B cell (primary cell): ENCODE results near the gene ST8SIA6. TPM values are rescaled to one million over a fixed set of nuclear protein-coding genes. Genes with fewer than 3 reads are reported as not detected.

Source experiments
- ATAC-seq: fragments of 200-7000 bp; cut with Tn5 transposase; one replicate; pipeline ENCODE4 v1.10.0; 2021; ENCODE audit warnings: low read depth, mild to moderate bottlenecking, moderate number of reproducible peaks, moderate library complexity
- CTCF ChIA-PET: fragments of 350-600 bp; sonication (Branson Sonifier 250); formaldehyde crosslinking; loops from one replicate; lab custom pipeline; 2021; ENCODE audit warnings: antibody characterized with exemption, inconsistent platforms; lab: Charles Lee
- POLR2A ChIA-PET: fragments of 350-600 bp; sonication (Branson Sonifier 250); formaldehyde crosslinking; loops from one replicate; lab custom pipeline; 2021; ENCODE audit warnings: antibody characterized with exemption; lab: Charles Lee
- DNase-seq: peaks from one replicate; pipeline ENCODE4 v3.0.0; 2013
- H2AFZ ChIP-seq: 2 replicates; pipeline ENCODE4 v1.6.1; 2012; ENCODE audit warnings: mild to moderate bottlenecking, low read depth, low read length; ENCODE audit not compliant: insufficient read depth, poor library complexity, severe bottlenecking
- H3K27ac ChIP-seq, 2 donors: 1 replicate in 1 of 2; 2 replicates in 1 of 2; pipeline ENCODE4 v1.5.1; 2012 to 2013; ENCODE audit warnings: low read length in 2 of 2, mild to moderate bottlenecking in 2 of 2, moderate library complexity in 1 of 2
- H3K27me3 ChIP-seq, 4 experiments: fragments of 200-600 bp in 1 of 4; sonication (generic) in 1 of 4; replicated peaks in 1 of 4; 1 replicate in 2 of 4; 2 replicates in 2 of 4; pipeline versions ENCODE4 v1.6.1 to v1.7.0; 2013 to 2016; ENCODE audit warnings: low read length in 3 of 4, mild to moderate bottlenecking in 2 of 4, mixed read lengths in 1 of 4, moderate library complexity in 1 of 4; ENCODE audit not compliant: insufficient read depth in 4 of 4, control insufficient read depth in 3 of 4; ENCODE audit errors: control extremely low read depth in 1 of 4
- H3K36me3 ChIP-seq, 2 experiments: replicated peaks in 1 of 2; 1 replicate in 1 of 2; 2 replicates in 1 of 2; pipeline versions ENCODE4 v1.6.1 to v1.7.1; 2013; ENCODE audit warnings: low read length in 1 of 2; ENCODE audit not compliant: insufficient read depth in 2 of 2, control insufficient read depth in 1 of 2; ENCODE audit errors: control extremely low read depth in 1 of 2, extremely low read depth in 1 of 2
- H3K4me1 ChIP-seq, 2 donors: fragments of 200-600 bp in 1 of 2; sonication (generic) in 1 of 2; 1 replicate in 1 of 2; 2 replicates in 1 of 2; pipeline versions ENCODE4 v1.5.1 to v1.6.1; 2013 to 2017; ENCODE audit warnings: low read length in 2 of 2; ENCODE audit not compliant: control insufficient read depth in 2 of 2, insufficient read depth in 2 of 2
- H3K4me2 ChIP-seq: replicated peaks from 2 replicates; pipeline ENCODE3; 2012; ENCODE audit warnings: mild to moderate bottlenecking, low read depth, low read length; ENCODE audit not compliant: poor library complexity, severe bottlenecking
- H3K4me3 ChIP-seq, 5 experiments: fragments of 200-600 bp in 1 of 5; sonication (generic) in 1 of 5; 1 replicate in 3 of 5; 2 replicates in 2 of 5; pipeline versions ENCODE4 v1.5.1 to v1.7.0; 2011 to 2016; ENCODE audit warnings: low read length in 4 of 5, mild to moderate bottlenecking in 4 of 5, low read depth in 2 of 5, control low read depth in 1 of 5, moderate library complexity in 1 of 5; ENCODE audit not compliant: insufficient read depth in 1 of 5; ENCODE audit errors: control extremely low read depth in 1 of 5, extremely low read depth in 1 of 5
- H3K79me2 ChIP-seq: fragments of 200-600 bp; sonication (generic); one replicate; pipeline ENCODE4 v1.6.0; 2016; ENCODE audit warnings: low read length; ENCODE audit not compliant: control insufficient read depth, insufficient read depth
- H3K9ac ChIP-seq: fragments of 200-600 bp; sonication (generic); 2 replicates; pipeline ENCODE4 v1.6.1; 2017; ENCODE audit warnings: mild to moderate bottlenecking, low read length, moderate library complexity
- H3K9me3 ChIP-seq, 3 donors: one replicate each; pipeline versions ENCODE4 v1.6.1 to v1.7.1; 2013; ENCODE audit warnings: low read length in 2 of 3; ENCODE audit not compliant: control insufficient read depth in 2 of 3, insufficient read depth in 1 of 3; ENCODE audit errors: control extremely low read depth in 1 of 3
- H4K20me1 ChIP-seq: 2 replicates; pipeline ENCODE4 v1.6.0; 2012; ENCODE audit warnings: mild to moderate bottlenecking, low read length; ENCODE audit not compliant: insufficient read depth, control insufficient read depth, poor library complexity, severe bottlenecking
- H3K27ac Mint-ChIP-seq: one replicate; pipeline ENCODE4 v1.8.0; 2021; ENCODE audit warnings: mixed read lengths
- H3K27me3 Mint-ChIP-seq: one replicate; pipeline ENCODE4 v1.8.0; 2021; ENCODE audit warnings: mixed read lengths
- H3K4me1 Mint-ChIP-seq: one replicate; pipeline ENCODE4 v1.8.0; 2021; ENCODE audit warnings: mixed read lengths
- H3K4me3 Mint-ChIP-seq: one replicate; pipeline ENCODE4 v1.8.0; 2021; ENCODE audit warnings: mixed read lengths
- H3K9me3 Mint-ChIP-seq: one replicate; pipeline ENCODE4 v1.8.0; 2022; ENCODE audit warnings: mixed read lengths; ENCODE audit not compliant: insufficient read depth
- CTCF ChIP-seq: fragments of 200-600 bp; IDR thresholded peaks from one replicate; pipeline ENCODE4 v1.8.0; 2022; ENCODE audit warnings: antibody characterized with exemption, mild to moderate bottlenecking
- EZH2 ChIP-seq: IDR thresholded peaks from 2 replicates; pipeline ENCODE4 v1.6.1; 2012; ENCODE audit warnings: borderline replicate concordance, low read depth, mild to moderate bottlenecking, moderate library complexity, low read length; ENCODE audit not compliant: insufficient read depth, poor library complexity, severe bottlenecking
- WGBS: methylation state at CpG from one replicate; pipeline ENCODE4 v1.1.5; 2013; ENCODE audit warnings: missing lambda C conversion rate; ENCODE audit not compliant: insufficient coverage; 5-methylcytosine and 5-hydroxymethylcytosine counted together
- intact Hi-C: fragments of 100-400 bp; cut with micrococcal nuclease; formaldehyde crosslinking; loops from one replicate; pipeline ENCODE4 v1.10.0; 2022
- polyA plus RNA-seq: library from polyadenylated mRNA; depleted of rRNA; stranded (reverse); fragments of >200 nt; gene quantifications from 2 replicates; pipeline ENCODE4 v1.2.3, GENCODE V29; 2012
- total RNA-seq, 2 donors: library from RNA; stranded (reverse); fragments of 120-200 nt in 1 of 2; gene quantifications; 1 replicate in 1 of 2; 2 replicates in 1 of 2; pipeline versions ENCODE4 v1.2.3 to v1.2.4, GENCODE V29; 2013 to 2022

The ST8SIA6 gene
- total and polyA plus RNA-seq, 2 donors (not counting 1 experiment from before 2014, with no cell fraction given): 0.04 TPM; not detected in 1

DNA sequence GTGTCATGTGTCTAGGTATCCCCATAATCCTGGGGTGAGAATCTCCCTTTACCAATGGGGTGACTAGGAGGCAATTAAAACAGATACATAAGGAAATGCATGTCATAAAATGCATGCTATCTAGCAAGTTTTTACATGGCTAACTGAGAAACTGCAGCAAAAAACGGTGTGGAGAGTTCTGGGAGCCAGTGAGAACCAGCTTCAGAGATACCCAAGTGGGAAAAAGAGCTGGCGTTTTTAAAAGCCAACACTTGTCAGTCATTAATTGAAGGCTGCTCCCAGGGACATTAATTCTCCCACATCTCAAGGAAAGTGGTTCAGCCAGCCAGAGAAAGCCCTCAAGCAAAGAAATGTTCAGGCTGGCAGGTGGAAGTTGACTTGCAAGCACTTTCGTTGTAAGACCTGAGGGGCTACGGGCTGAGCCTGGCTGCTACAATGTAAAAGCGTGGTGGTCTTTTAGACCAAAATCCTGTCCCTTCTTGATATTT is 28.1 kb downstream of the ST8SIA6 start:
- no peaks in the 10 kb centered on the region for H3K36me3 ChIP-seq
- DNase-seq: no peak
- peaks cover 33 to 34% of the 10 kb centered on the region in 2 donors for H3K4me1 ChIP-seq
- 67% methylated on average over 4 of the region's 5 CpGs for WGBS
- no peak for TF ChIP-seq CTCF
- no peak for TF ChIP-seq EZH2
- Mint-ChIP-seq H3K9me3 (no peaks in the 10 kb centered on the region), H3K27ac (no peak overlapping the region), H3K4me3 (no peak overlapping the region), H3K4me1 (peaks cover 46% of the 10 kb centered on the region), H3K27me3 (peaks cover 22% of the 10 kb centered on the region)
- H2AFZ ChIP-seq: peak overlapping the region; percentile 7
- H4K20me1 ChIP-seq: no peaks in the 10 kb centered on the region
- intact Hi-C loops: no loop called here
- no peak for ATAC-seq
- POLR2A ChIA-PET: no interaction called here
- H3K79me2 ChIP-seq: no peaks in the 10 kb centered on the region
- no peak overlapping the region for H3K4me3 ChIP-seq
- CTCF ChIA-PET: interaction anchor here (0.9 kb wide), 1 partner anchor 39 kb away, joined by 6 read pairs; no protein-coding TSS in a partner anchor
- peak overlapping the region; percentile 9 for H3K4me2 ChIP-seq
- H3K9ac ChIP-seq: no peak overlapping the region
- no peak overlapping the region for H3K27ac ChIP-seq
- H3K9me3 ChIP-seq: no peaks in the 10 kb centered on the region
- H3K27me3 ChIP-seq: peaks cover 0 to 12% (median 3%) of the 10 kb centered on the region in 4 experiments

GRCh38 chr10:17425584-17426262 is 28.7 kb downstream of the ST8SIA6 start:
- Mint-ChIP-seq H3K27ac (no peak overlapping the region), H3K4me3 (no peak overlapping the region), H3K9me3 (no peaks in the 10 kb centered on the region), H3K4me1 (peaks cover 45% of the 10 kb centered on the region), H3K27me3 (peaks cover 21% of the 10 kb centered on the region)
- ATAC-seq (no peak), DNase-seq (no peak)
- Histone ChIP-seq H4K20me1 (no peaks in the 10 kb centered on the region), H3K4me3 (no peak overlapping the region), H3K4me2 (peak overlapping the region; percentile 9), H3K79me2 (no peaks in the 10 kb centered on the region), H3K4me1 (peaks cover 33 to 34% of the 10 kb centered on the region in 2 donors), H3K9me3 (no peaks in the 10 kb centered on the region), H3K36me3 (no peaks in the 10 kb centered on the region), H3K27me3 (peaks cover 0 to 12% (median 2%) of the 10 kb centered on the region in 4 experiments), H3K9ac (no peak overlapping the region), H2AFZ (peak overlapping the region; percentile 7), H3K27ac (no peak overlapping the region)
- ChIA-PET CTCF (no interaction called here), POLR2A (no interaction called here)
- intact Hi-C loops: no loop called here
- 57% methylated on average over 5 of the region's 6 CpGs for whole genome bisulfite sequencing
- no peak for TF ChIP-seq CTCF
- TF ChIP-seq EZH2: no peak
